IPS DF 19.7 (cell line): ENCODE measurements around the gene KHDC4.
"Not testable (repeated sequence)": the region's sequence is repeated elsewhere in the genome, so short reads cannot be mapped to it uniquely, and the experiment has no call there.

Source experiments
- DNase-seq: peaks from one replicate; pipeline ENCODE4 v3.0.0-alpha.2; 2013; ENCODE audit warnings: low read depth, low spot score

The KHDC4 gene

DNA sequence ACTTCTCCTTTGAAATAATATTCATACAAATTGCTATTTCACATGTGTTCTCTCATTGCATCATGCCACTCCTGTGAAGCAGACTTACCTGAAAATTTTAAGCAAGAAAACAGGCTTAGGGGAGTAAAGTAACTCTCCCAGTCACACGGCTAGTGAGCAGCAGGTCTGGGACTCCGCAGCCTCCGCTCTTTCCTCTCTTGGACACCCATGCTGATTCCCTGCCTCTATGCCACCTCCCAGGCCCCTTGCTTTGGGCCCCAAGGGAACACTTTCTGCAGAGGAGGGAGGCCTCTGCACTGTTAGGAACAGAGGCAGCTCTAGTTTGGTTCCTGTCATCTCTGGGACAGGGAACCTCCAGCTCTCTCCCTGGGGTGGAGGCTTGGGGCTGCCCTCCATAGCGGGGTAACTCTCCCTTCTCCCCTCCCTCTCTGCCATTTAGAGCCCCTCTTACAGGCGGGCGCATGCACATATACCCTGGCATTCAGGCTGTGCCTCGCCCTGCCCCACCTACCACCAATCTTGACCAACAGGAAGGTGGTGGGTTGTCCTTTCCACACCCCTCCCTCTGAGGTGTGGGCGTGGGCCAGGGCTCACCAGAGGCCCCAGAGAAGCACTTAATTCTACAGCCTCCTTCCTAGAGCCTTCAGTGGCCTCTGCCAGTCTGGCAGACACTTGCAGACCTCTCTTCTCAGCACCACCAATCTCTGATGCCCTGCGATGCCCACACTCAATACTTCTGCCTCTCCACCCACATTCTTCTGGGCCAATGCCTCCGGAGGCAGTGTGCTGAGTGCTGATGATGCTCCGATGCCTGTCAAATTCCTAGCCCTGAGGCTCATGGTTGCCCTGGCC is 7.0 kb upstream of the KHDC4 start, which contains the start of gene RXFP4:
RXFP4 (plus strand) TSS at position 646 of the 852 bp plus-strand sequence; CDS start at position 718, 72 bp downstream.
- no peak for DNase-seq

DNA sequence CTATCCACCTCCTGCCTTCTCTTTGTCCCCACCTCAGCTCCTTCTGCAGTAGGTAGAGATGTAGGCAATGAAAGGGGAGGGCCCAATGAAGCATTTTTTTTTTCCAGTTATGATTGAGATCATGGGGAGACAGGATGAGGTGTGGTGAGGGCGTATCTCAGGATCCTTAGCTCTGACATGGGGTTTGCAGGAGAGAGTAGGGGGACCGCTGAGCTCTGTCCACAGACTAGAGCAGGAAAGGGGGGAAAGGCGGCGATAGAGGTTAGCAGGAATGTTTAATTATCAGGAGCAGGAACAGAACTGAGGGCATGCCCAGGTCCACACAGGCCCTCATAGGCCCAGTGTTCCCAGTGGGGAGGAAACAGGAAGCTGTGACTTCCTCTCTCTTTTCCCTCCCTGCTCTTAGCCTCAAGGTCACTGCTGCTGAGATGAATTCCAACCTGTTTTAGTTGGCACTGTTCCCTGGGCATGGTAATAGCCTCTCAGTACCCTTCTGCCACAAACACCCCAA is 6.3 kb upstream of the KHDC4 start:
- no peak for DNase-seq

DNA sequence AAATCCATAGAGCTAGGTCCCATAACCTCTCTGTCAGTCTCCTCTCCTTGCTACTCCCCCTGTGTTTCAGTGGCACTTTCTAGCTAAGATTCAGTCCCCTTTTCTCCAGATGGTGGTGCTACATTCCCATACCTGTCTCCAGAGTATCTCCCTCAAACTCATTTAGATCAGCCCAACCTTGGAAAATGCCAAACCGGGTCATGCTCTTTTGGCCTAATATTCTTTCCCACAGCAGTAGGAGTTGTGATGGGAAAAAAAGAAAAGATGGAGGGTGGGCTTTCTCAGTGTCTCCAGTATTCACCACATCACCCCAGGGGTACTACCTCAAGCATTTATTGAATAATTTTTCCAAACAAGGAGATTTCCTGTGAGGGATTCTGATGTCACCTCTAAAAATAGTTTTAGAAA is 4.0 kb upstream of the KHDC4 start:
- peak; percentile 57 for DNase-seq

DNA sequence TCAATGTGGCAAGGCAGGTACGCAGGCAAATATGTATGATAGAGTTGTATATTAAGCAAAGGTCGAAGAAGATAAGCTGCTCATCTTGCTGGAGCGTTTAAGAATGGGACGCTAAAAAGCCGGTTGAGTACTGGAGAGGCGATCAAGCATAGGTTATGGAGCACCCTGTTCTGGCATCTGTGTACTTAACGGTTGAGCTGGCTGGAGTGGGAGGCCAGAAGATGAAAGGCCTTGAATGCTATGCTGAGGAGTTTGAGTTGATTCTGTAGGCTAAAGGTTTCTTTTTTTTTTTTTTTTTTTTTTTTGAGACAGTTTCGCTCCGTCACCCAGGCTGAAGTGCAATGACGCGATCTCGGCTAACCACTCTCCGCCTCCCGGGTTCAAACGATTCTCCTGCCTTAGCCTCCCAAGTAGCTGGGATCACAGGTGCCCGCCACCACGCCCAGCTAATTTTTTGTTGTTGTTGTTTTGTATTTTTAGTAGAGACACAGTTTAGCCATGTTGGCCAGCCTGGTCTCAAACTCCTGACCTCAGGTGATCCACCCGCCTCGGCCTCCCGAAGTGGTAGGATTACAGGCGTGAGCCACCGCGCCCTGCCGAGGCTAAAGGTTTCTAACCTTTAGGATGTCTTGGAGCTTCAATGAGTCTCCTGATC is 850 bp upstream of the KHDC4 start:
- DNase-seq: no peak

DNA sequence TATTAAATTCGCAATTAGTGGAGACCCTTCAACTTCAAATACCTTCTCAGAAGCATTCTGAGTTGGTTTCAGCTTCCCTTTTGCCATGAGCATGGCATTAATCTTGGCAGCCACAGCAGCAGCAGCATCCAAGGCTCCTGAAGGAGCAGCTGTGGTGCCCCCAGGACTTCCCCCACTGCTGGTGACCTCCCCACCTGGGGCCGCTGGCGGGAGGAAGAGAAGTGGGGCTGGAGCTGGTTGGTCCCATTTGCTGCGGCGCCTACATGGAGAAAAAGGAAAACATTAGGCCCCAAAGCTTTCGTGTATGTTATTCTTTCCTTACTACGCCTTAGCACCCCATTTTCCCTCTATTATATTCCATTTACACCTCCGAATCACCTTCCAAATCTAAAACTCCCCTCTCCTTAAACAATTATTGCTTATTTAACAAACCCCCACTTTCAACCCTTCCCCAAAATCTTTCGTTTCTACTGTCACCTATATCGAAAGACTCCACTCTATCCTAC is 569 bp downstream of the KHDC4 start:
- no peak for DNase-seq

DNA sequence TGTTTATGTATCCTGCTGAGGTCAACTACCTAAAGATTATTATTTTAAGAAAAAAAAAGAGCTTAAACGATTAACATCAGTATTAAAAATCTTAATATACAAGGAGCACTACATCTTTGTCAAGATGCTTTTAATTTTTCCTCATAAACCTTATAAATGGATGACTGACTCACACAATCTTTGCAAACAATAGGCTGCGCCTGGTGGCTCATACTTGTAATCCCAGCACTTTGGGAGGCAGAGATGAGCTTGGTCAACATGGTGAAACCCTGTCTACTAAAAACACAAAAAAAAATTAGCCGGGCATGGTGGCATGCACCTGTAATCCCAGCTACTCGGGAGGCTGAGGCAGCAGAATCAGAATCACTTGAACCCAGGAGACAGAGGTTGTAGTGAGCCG is 1.7 kb downstream of the KHDC4 start:
- no peak for DNase-seq

DNA sequence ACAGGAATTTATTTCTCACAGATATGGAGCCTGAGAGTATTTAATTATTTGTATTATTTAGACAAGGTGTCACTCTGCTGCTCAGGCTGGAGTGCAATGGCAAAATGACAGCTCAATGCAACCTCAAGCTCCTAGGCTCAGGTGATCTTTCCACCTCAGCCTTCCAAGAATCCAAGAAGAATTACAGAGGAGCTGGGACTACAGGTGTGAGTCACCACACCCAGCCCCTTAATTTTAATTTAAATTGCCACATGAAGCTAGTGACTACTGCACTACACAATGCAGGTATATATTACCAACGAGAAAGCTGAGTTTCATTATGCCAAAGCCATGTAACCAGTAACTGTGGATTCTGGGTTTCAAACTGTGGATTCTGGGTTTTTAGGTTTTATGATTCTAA is 2.1 kb downstream of the KHDC4 start:
- no peak for DNase-seq

DNA sequence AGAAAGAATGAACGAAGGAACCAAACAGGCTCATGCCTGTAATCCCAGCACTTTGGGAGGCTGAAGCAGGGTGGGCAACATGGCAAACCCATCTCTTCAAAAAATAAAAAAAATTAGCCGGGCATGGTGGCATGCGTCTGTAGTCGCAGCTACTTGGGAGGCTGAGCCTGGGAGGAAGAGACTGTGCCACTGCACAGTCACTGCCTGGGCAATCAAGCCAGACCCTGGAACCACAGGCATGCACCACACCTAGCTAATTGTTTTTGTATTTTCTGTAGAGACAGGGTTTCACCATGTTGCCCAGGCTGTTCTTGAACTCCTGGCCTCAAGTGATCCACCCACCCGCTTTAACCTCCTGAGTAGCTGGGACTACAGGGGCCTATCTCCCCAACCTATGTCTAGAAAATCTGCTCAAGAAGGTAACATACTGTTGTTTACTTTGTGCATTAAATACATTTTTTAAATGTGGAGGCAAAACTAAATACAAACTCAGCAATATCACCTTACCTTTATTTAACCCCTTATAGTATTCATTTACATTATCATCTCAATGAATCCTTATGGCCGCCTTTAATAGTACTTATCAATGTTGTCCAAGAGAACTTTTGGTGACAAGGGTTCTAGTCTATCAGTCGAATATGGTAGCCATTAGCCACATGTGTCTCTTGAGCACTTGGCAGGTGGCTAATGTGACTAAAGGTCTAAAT is 2.7 kb downstream of the KHDC4 start:
- no peak for DNase-seq

DNA sequence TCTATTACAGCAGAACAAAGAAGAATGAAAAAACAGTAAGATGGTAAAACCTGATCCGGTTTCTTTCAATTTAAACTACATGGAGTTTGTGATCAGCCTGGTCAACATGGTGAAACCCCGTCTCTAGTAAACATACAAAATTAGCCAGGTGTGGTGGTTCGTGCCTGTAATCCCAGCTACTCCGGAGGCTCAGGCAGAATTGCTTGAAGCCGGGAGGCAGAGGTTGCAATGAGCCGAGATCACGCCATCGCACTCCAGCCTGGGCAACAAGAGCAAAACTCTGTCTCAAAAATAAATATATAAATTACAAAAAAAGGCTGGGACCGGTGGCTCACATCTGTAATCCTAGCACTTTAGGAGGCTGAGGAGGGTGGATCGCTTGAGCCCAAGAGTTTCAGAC is 3.5 kb downstream of the KHDC4 start:
- not testable (repeated sequence) for DNase-seq

DNA sequence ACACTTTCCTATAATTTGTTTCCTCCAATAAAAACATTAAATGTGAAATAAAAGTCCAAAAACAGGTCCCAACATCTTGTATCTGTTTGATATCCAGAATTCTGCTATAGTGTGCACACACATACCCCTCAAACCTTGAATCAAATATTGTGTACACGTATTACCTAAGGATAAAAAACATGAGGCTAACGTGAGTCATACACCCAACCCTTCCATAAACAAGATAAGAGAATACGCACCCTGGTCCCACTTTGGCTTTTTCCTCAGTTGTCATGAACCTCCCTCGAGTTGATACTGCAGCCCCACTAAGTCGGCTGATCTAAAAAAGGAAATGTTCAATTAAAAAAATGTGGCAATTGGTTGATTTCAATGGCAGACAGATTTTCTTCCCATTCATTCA is 5.2 kb downstream of the KHDC4 start:
- no peak for DNase-seq

DNA sequence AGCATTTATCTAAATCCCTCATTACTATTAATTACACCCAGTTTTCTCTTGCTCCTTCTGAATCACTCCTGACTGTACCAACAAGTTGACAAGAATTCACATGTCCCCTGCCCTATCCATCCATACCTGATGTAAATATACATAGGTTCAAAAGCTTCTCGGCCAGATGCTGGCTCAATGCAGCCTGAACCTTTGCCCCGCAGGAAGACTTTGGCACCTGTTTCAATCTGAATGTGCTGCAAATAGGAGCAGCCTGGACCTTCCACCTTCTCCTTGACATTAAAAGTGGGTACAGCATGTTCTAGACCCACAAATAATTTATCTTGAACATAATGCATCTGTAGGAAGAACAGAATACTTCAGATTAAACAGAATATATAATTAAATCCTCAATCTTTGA is 8.7 kb downstream of the KHDC4 start:
- DNase-seq: no peak

DNA sequence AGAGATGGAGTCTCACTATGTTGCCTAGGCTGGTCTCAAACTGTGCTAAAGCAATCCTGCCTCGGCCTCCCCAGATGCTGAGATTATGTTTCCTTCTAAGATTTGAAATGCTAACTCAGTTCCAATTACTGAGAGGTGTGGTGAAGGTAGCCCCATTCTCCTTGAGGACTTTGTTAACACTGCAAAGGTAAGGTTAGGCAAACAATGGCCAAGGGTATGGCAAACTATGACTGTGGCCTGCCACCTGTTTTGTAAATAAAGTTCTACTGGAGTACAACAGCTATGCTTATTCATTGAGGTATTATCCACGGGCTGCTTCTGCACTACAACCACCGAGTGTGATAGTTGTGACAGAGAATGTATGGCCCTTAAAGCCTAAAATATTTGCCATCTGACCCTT is 13.5 kb downstream of the KHDC4 start:
- no peak for DNase-seq

DNA sequence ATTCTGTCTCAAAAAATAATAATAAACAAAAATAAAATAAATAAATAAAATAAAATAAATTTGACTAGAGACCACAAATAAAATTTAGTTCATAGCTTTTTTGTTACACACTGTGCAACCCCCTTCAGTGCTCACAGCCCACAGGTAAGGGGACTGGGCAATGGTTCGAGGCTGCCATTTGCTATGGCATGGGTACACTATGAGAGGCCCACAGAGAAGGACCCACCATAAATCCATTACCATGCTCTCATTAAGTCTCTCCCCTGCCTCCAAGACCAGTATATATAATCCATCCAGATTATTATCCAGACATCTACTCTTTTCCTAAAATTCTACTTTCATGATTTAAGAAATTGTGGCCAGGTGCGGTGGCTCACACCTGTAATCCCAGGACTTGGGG is 14.4 kb downstream of the KHDC4 start:
- DNase-seq: no peak

DNA sequence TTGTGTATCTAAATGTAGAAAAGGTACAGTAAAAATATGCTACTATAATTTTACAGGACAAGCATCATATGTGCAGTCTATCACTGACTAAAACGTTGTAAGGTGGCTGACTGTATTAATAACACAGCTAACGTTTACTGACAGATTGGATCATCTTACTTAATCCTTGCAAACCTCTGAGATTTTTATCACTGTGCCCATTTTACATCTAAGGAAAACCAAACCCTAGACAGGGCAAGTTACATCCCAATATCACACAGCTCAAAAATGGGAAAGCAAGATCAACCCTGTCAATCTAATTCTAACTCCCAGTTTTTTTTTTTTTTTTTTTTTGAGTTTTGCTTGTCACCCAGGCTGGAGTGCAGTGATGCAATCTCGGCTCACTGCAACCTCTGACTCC is 15.6 kb downstream of the KHDC4 start:
- no peak for DNase-seq

DNA sequence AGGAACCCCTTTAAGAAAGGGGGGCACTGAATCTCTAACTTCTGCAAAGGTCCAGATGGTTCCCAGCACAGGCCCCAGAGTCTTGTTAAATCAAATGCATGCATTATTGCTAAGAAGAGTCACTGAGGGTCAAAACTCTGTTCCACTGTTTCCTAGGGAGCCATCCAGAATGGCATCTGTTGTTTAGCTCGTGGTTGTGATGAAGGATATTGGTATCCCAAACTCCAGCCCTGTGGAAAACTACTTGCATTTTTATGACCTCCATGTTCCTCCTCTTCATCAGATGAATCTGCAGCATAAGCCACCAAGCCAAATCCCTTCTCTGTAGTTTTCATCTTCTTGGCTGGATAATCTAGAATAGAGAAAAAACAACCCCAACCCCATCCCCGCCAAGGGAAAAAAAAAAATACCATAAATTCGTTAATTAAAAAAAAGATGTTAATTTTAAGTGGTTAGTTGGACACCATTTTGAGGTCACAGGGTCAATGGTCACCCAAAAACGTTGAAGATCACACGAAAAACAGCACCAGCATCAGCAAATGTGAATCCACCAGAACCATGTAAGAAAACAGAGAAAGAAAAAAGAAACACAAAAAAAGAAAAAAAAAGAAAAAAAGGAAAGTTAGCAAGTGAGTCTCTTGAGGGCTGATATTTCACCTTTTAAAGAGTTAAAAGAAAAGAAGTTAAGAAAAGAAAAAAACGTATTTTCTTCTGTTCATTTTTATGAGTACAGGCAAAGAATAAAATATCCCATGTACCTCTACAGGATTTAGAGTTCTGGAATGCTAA is 20.1 kb downstream of the KHDC4 start:
- no peak for DNase-seq

DNA sequence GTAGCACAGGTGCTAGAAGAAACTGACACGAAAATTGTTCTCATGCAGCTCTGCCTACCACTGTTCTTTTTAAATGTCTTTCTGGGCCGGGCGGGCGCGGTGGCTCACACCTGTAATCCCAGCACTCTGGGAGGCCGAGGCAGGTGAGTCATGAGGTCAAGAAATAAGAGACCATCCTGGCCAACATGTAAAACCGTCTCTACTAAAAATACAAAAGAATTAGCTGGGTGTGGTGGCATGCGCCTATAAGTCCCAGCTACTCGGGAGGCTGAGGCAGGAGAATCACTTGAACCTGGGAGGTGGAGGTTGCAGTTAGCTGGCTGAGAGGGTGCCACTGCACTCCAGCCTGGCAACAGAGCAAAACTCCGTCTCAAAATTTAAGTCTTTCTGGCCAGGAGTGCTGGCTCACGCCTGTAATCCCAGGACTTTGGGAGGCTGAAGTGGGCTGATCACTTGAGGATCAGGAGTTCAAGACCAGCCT is 22.1 kb downstream of the KHDC4 start:
- no peak for DNase-seq

DNA sequence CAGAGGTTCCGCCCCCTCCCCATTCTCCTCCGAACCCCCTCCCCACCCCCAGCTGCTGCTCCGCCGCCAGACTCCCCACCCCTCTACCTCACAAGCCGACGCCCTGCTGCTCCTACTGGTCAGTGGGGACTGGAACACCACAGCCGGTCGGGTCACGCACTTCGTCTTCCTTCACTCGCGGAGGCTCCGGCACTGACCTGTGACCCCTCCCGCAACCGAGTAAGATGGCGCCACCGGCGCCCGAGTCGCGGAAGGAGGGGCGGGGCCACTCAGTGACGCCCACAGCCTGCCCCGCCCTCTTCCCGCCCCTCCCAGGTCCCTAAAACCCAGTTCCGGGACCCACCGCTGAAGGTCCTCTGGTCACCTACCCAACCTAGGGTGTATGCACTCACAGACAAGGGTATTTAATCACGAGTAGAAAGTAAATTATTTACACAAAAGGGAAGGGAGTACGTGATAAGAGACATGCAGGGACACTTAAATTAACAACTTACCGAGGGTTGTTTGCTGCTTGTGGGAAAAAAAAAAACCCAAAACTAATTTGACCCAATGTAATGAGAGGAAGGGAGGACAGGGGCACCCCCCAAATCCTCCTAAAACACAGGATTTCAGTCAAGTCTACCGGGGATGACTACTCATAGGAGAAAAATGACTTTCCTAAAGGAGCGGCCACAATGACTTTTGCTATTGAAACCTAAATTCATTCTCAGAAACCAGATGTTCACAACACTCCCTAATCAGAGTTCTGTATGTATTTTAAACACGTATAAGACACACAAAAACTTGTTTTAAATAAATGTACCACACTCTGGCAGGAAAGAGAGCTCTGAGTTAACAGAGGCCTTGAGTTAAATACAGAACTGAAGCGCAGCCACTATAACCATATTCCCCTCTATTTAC is 22.8 kb downstream of the KHDC4 start, which contains the start of gene RIT1:
RIT1 (minus strand) TSS at position 194 of the 900 bp plus-strand sequence. CDS start 588 bp downstream, outside the sequence.
- peak; percentile 38 for DNase-seq

DNA sequence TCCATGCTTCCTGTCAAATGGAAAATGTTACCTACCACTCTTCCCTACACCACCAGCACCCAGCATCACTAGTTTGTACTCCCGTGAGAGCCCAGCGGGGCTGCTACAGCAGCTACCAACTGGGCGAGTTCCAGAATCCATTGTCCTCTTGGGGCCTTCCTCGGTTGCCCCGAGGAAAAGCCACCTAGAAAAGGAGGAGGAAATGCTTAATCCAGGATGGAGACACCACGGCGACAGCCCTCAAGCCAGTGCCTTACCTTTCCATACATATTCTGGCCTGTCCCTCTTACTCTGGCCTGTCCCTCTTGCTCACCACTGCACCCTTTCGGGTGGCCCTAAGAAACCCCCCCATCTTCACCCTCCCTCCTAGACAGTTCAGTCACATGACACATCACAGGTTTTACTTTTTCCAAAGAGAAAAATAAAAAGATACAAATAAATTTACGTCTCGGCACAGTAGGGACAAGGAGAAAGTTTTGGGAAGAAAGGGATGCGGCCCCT is 23.5 kb downstream of the KHDC4 start:
- DNase-seq: no peak

DNA sequence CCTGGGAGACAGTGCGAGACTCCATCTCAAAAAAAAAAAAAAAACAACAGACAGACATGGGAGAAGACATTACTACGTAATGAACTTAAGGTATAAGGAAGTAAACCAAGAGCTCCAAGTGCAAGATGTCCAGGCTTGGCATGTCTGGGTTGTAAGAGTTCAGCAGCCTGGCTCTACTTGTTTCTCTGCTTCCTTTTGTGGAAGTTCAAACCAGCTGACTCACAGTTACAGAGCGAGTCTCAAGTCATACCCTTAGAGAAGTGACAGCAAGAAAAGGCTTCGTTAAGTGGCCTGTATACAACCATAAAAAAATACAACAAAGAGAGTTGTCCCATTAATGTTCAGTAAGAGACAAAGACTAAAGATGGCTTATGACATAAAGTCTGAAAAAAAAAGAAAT is 24.3 kb downstream of the KHDC4 start:
- DNase-seq: no peak

DNA sequence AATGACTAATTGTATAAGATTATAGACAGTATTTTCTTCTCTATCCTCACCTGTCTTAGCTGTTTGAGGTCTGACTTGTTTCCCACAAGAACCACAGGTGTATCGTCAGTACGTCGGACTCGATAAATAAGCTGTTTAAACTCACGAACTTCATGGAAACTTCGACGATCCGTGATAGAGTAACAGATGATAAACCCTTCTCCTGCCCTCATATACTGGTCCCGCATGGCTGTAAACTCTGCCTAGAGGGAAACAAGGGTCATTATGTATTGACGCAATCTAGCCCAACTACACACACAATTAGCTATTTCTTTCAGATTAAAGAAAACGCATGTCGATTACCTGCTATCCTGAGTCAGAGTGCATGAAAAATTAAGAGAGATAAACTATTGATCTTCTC is 30.0 kb downstream of the KHDC4 start:
- DNase-seq: no peak
